K562 (cell line): Measurements from ENCODE around the gene PA2G4. TPM values are rescaled to one million over a fixed set of nuclear protein-coding genes. Genes with fewer than 3 reads are reported as not detected.

Experiments
- CAMTA2 ChIP-seq: fragments of 250-450 bp; sonication (Bioruptor Pico); conservative IDR thresholded peaks from 2 replicates; pipeline ENCODE4 v1.5.1; 2022
- CEBPG ChIP-seq, 3 experiments: fragments of 200-800 bp in 1 of 3; sonication (Bioruptor generic) in 1 of 3; sonication (generic) in 1 of 3; formaldehyde crosslinking in 1 of 3; IDR thresholded peaks in 2 of 3; conservative IDR thresholded peaks in 1 of 3; 2 replicates each; pipeline versions ENCODE4 v1.6.1 to v1.8.0; 2016 to 2022; ENCODE audit warnings: missing compliant biosample characterization in 2 of 3, missing genetic modification characterization in 2 of 3, mild to moderate bottlenecking in 1 of 3, missing genetic modification reagents in 1 of 3
- DACH1 ChIP-seq: fragments of 450-650 bp; IDR thresholded peaks from 2 replicates; pipeline ENCODE4 v1.6.1; 2018; ENCODE audit not compliant: partially characterized antibody
- DIDO1 ChIP-seq: fragments of 450-650 bp; IDR thresholded peaks from 2 replicates; pipeline ENCODE4 v1.6.1; 2016; ENCODE audit warnings: low read depth, missing biosample characterization, missing genetic modification characterization
- E2F5 ChIP-seq: sonication (generic); formaldehyde crosslinking; IDR thresholded peaks from 2 replicates; pipeline ENCODE4 v1.8.0; 2022; ENCODE audit warnings: mild to moderate bottlenecking, missing genetic modification reagents
- ELF4 ChIP-seq: fragments of 450-650 bp; formaldehyde crosslinking; IDR thresholded peaks from 2 replicates; pipeline ENCODE4 v1.4.0; 2022; ENCODE audit warnings: missing genetic modification characterization
- ETS1 ChIP-seq: conservative IDR thresholded peaks from 2 replicates; pipeline ENCODE4 v1.6.1; 2011; ENCODE audit warnings: low read depth, mild to moderate bottlenecking, low read length; ENCODE audit not compliant: control insufficient read depth
- FOXM1 ChIP-seq, 2 experiments: fragments of 450-650 bp in 1 of 2; sonication (generic) in 1 of 2; formaldehyde crosslinking in 1 of 2; IDR thresholded peaks; 2 replicates each; pipeline versions ENCODE4 v1.6.1 to v1.9.0; 2017 to 2022; ENCODE audit warnings: low read depth in 2 of 2, mild to moderate bottlenecking in 2 of 2, missing genetic modification reagents in 1 of 2, moderate library complexity in 1 of 2
- HNRNPL ChIP-seq: fragments of 200-400 bp; formaldehyde crosslinking; IDR thresholded peaks from 2 replicates; pipeline ENCODE4 v1.6.1; 2017; ENCODE audit warnings: low read depth, mild to moderate bottlenecking, low read length
- MEF2A ChIP-seq: IDR thresholded peaks from 2 replicates; pipeline ENCODE4 v1.6.1; 2011; ENCODE audit warnings: low read depth, mild to moderate bottlenecking, low read length, moderate library complexity; ENCODE audit not compliant: control insufficient read depth
- NFIC ChIP-seq: fragments of 450-650 bp; IDR thresholded peaks from 2 replicates; pipeline ENCODE4 v1.6.1; 2017; ENCODE audit warnings: mild to moderate bottlenecking, inconsistent platforms
- NONO ChIP-seq, 2 experiments: fragments of 200-400 bp in 1 of 2; fragments of 450-650 bp in 1 of 2; formaldehyde crosslinking in 1 of 2; IDR thresholded peaks; 2 replicates each; pipeline ENCODE4 v1.6.1; 2017; ENCODE audit warnings: low read depth in 2 of 2, mild to moderate bottlenecking in 2 of 2, moderate library complexity in 2 of 2, low read length in 1 of 2
- POU5F1 ChIP-seq: fragments of 150-350 bp; IDR thresholded peaks from 2 replicates; pipeline ENCODE4 v1.6.1; 2014; ENCODE audit warnings: borderline replicate concordance, low read length, low read depth, mild to moderate bottlenecking; ENCODE audit not compliant: partially characterized antibody
- TAF15 ChIP-seq: fragments of 200-400 bp; formaldehyde crosslinking; IDR thresholded peaks from 2 replicates; pipeline ENCODE4 v1.6.1; 2017; ENCODE audit warnings: mild to moderate bottlenecking, low read depth, low read length, moderate library complexity
- TBP ChIP-seq: optimal IDR thresholded peaks from 2 replicates; pipeline ENCODE3; 2011; ENCODE audit warnings: low read depth, low read length, improper control_type of control experiment
- TSC22D4 ChIP-seq: fragments of 450-650 bp; IDR thresholded peaks from 2 replicates; pipeline ENCODE4 v1.6.1; 2016; ENCODE audit warnings: missing genetic modification characterization, missing biosample characterization, control low read depth
- USF2 ChIP-seq: sonication (generic); formaldehyde crosslinking; IDR thresholded peaks from 2 replicates; pipeline ENCODE4 v1.5.0; 2020; ENCODE audit warnings: missing genetic modification reagents
- ZBTB43 ChIP-seq: sonication (generic); formaldehyde crosslinking; IDR thresholded peaks from 2 replicates; pipeline ENCODE4 v1.8.0; 2023; ENCODE audit warnings: mild to moderate bottlenecking, missing genetic modification reagents
- ZC3H8 ChIP-seq: fragments of 450-650 bp; IDR thresholded peaks from 2 replicates; pipeline ENCODE4 v1.6.1; 2017
- ZFPM2 ChIP-seq: fragments of 250-450 bp; sonication (Bioruptor Pico); IDR thresholded peaks from 2 replicates; pipeline ENCODE4 v1.5.1; 2022; ENCODE audit warnings: mild to moderate bottlenecking
- ZKSCAN1 ChIP-seq: fragments of 150-350 bp; IDR thresholded peaks from 2 replicates; pipeline ENCODE4 v1.6.1; 2016; ENCODE audit warnings: low read depth, low read length
- ZNF146 ChIP-seq: IDR thresholded peaks from one replicate; pipeline ENCODE4 v1.6.1; 2018; ENCODE audit warnings: missing compliant biosample characterization; ENCODE audit not compliant: unreplicated experiment
- ZNF436 ChIP-seq: fragments of 250-450, 450-650 bp; sonication (Bioruptor Pico); formaldehyde crosslinking; IDR thresholded peaks from 2 replicates; pipeline ENCODE4 v1.7.0; 2020; ENCODE audit warnings: mild to moderate bottlenecking
- ZNF77 ChIP-seq: fragments of 250-450 bp; sonication (Bioruptor Pico); IDR thresholded peaks from 2 replicates; pipeline ENCODE4 v1.5.0; 2020
- polyA plus RNA-seq, 8 experiments: library from polyadenylated mRNA; depleted of rRNA in 4 of 8; stranded (reverse) in 5 of 8; unstranded in 3 of 8; fragments of >200 nt; fragmentation: Nextera tagmentation in 2 of 8; fragmentation: Illumina TruSeq in 1 of 8; extraction: Ambion mirVana in 2 of 8; extraction: Trizol in 1 of 8; gene quantifications; 2 replicates each; pipeline versions ENCODE4 v1.2.1 to v1.2.3, GENCODE V29; 2011 to 2014; ENCODE audit warnings: inconsistent platforms in 1 of 8, missing spikeins in 1 of 8
- total RNA-seq, 7 experiments: library from RNA; depleted of rRNA in 6 of 7; stranded (reverse); fragments of >200 nt in 6 of 7; fragmentation: Illumina TruSeq in 2 of 7; extraction: Trizol in 2 of 7; gene quantifications; 2 replicates each; pipeline versions ENCODE4 v1.2.1 to v1.2.3, GENCODE V29; 2011 to 2021; ENCODE audit warnings: low replicate concordance in 1 of 7

The PA2G4 gene
- total and polyA plus RNA-seq, 9 of the 15 experiments (the other 6 are each of a cell fraction or from before 2014, with no cell fraction given) = 230 to 925 (median 638) TPM

GRCh38 chr12:56116267-56117081 lies 12.1 kb downstream of the PA2G4 start, which contains the start of gene RPL41 (continued):
- 0 out of 2 replicates have a peak, but pooled peaks have one; percentile 21 for TF ChIP-seq ZBTB43 (CRISPR knock-in tag)
- TF ChIP-seq ZKSCAN1 = no peak
- TF ChIP-seq TAF15 = no peak
- TF ChIP-seq NONO (IDR thresholded peaks at IDR 0.05; ENCODE audit: low read depth in 2 of 2, low read length in 1 of 2) = peak; percentile 46 to 65; a peak in 2 of 4 replicates
- TF ChIP-seq FOXM1 (IDR thresholded peaks at IDR 0.05; ENCODE audit: low read depth) = peak; percentile 34; the same call in 1 of the 2 replicates
- no peak for TF ChIP-seq FOXM1 (CRISPR knock-in tag; IDR thresholded peaks at IDR 0.05; ENCODE audit: low read depth)
- TF ChIP-seq HNRNPL = peak; percentile 41; the same call in 1 of the 2 replicates
- TF ChIP-seq ZNF436 = no peak
- TF ChIP-seq DIDO1 (tag) = no peak
- no peak for TF ChIP-seq ZNF77
- peak; percentile 71; the same call in 1 of the 2 replicates for TF ChIP-seq ZC3H8
- TF ChIP-seq ZNF146 (CRISPR knock-in tag) = no peak
- TF ChIP-seq ELF4 = peak; percentile 74
- TF ChIP-seq NFIC = peak; percentile 75
- TF ChIP-seq DACH1 = no peak
- 0 out of 2 replicates have a peak, but pooled peaks have one; percentile 11 for TF ChIP-seq CAMTA2
- TF ChIP-seq TSC22D4 (tag) = peak; percentile 79; the same call in 1 of the 2 replicates
- TF ChIP-seq USF2 (CRISPR knock-in tag) = no peak
- TF ChIP-seq POU5F1 = no peak
- TF ChIP-seq E2F5 (CRISPR knock-in tag) = no peak
- no peak for TF ChIP-seq TBP
- peak; percentile 35; the same call in 1 of the 2 replicates for TF ChIP-seq MEF2A
- peak; percentile 22; the same call in 1 of the 2 replicates for TF ChIP-seq CEBPG (CRISPR knock-in tag; IDR thresholded peaks at IDR 0.05)
- no peak for TF ChIP-seq CEBPG (tag; conservative IDR thresholded peaks at IDR 0.05 in 1 of 2, IDR thresholded peaks at IDR 0.05 in 1 of 2)
- no peak for TF ChIP-seq ZFPM2 (CRISPR knock-in tag)
- peak; percentile 74; the same call in 1 of the 2 replicates for TF ChIP-seq ETS1
